Thoracic aorta (tissue), 2 donors: ENCODE results near the gene LAMA1. TPM values are rescaled to one million over a fixed set of nuclear protein-coding genes. Genes with fewer than 3 reads are reported as not detected.

ENCODE experiments used
- ATAC-seq: fragments of 150-250 bp; one replicate; pipeline ENCODE4 v1.8.0; 2017; ENCODE audit warnings: low read depth; ENCODE audit not compliant: insufficient number of reproducible peaks, low FRiP score
- DNase-seq: peaks from one replicate; pipeline ENCODE4 v3.0.0-alpha.2; 2020; ENCODE audit warnings: low spot score
- H3K27ac ChIP-seq, 2 donors: fragments of 200-600 bp; sonication (generic); 1 replicate in 1 of 2; 2 replicates in 1 of 2; pipeline ENCODE4 v1.5.1; 2016; ENCODE audit warnings: mild to moderate bottlenecking in 2 of 2, moderate library complexity in 2 of 2
- H3K27me3 ChIP-seq: fragments of 200-600 bp; sonication (generic); replicated peaks from 2 replicates; pipeline ENCODE4 v1.6.0; 2016; ENCODE audit warnings: mild to moderate bottlenecking; ENCODE audit not compliant: insufficient read depth
- H3K36me3 ChIP-seq: fragments of 200-600 bp; sonication (generic); one replicate; pipeline ENCODE4 v1.5.1; 2016
- H3K4me1 ChIP-seq, 2 donors: fragments of 200-600 bp; sonication (generic); 1 replicate in 1 of 2; 2 replicates in 1 of 2; pipeline versions ENCODE4 v1.5.1 to v1.6.0; 2016; ENCODE audit warnings: low read depth in 2 of 2, mild to moderate bottlenecking in 1 of 2; ENCODE audit not compliant: control insufficient read depth in 1 of 2
- H3K4me3 ChIP-seq: fragments of 200-600 bp; sonication (generic); 2 replicates; pipeline ENCODE4 v1.5.1; 2016; ENCODE audit warnings: mild to moderate bottlenecking
- H3K9me3 ChIP-seq: fragments of 200-600 bp; sonication (generic); 2 replicates; pipeline ENCODE4 v1.5.1; 2016
- CTCF ChIP-seq: fragments of 200-600 bp; sonication (generic); IDR thresholded peaks from one replicate; pipeline ENCODE4 v1.5.1; 2019; ENCODE audit warnings: antibody characterized with exemption
- total RNA-seq, 2 donors: library from RNA; depleted of rRNA; stranded (reverse); fragments of >200 nt; gene quantifications; one replicate each; pipeline versions ENCODE4 v1.1.0 to v1.2.3, GENCODE V29; 2016

LAMA1 gene
- total RNA-seq, 2 donors from 2014 or later: 0.56 TPM; not detected in 1

- DNase-seq: no peak
- Histone ChIP-seq H3K27ac (no peak overlapping the region), H3K27me3 (no peaks in the 10 kb centered on the region), H3K36me3 (no peaks in the 10 kb centered on the region), H3K4me3 (no peak overlapping the region), H3K9me3 (no peaks in the 10 kb centered on the region), H3K4me1 (no peaks in the 10 kb centered on the region)
- no peak for TF ChIP-seq CTCF
- ATAC-seq: no peak
Observed at GRCh38 chr18:7020995-7021777, 96.4 kb downstream of the LAMA1 start.

- no peaks in the 10 kb centered on the region for H3K4me1 ChIP-seq
- DNase-seq: no peak
- no peak overlapping the region for H3K4me3 ChIP-seq
- H3K27ac ChIP-seq: no peak overlapping the region
- no peaks in the 10 kb centered on the region for H3K9me3 ChIP-seq
- no peak for ATAC-seq
- H3K27me3 ChIP-seq: no peaks in the 10 kb centered on the region
- no peaks in the 10 kb centered on the region for H3K36me3 ChIP-seq
- TF ChIP-seq CTCF: no peak
Observed at GRCh38 chr18:7017013-7017412, 100.6 kb downstream of the LAMA1 start.

- DNase-seq (no peak), ATAC-seq (no peak)
- H3K4me3 ChIP-seq: no peak overlapping the region
- no peaks in the 10 kb centered on the region for H3K9me3 ChIP-seq
- no peaks in the 10 kb centered on the region for H3K27me3 ChIP-seq
- H3K4me1 ChIP-seq: no peaks in the 10 kb centered on the region
- TF ChIP-seq CTCF: no peak
- no peak overlapping the region for H3K27ac ChIP-seq
- no peaks in the 10 kb centered on the region for H3K36me3 ChIP-seq
Observed at GRCh38 chr18:7011142-7011541, 106.5 kb downstream of the LAMA1 start.

GRCh38 chr18:7004009-7004408 lies 113.6 kb downstream of the LAMA1 start:
- no peaks in the 10 kb centered on the region for H3K27me3 ChIP-seq
- H3K27ac ChIP-seq: no peak overlapping the region
- ATAC-seq (no peak), DNase-seq (no peak)
- H3K4me3 ChIP-seq: no peak overlapping the region
- H3K9me3 ChIP-seq: no peaks in the 10 kb centered on the region
- no peaks in the 10 kb centered on the region for H3K36me3 ChIP-seq
- no peak for TF ChIP-seq CTCF
- no peaks in the 10 kb centered on the region for H3K4me1 ChIP-seq

GRCh38 chr18:7002107-7002506 lies 115.5 kb downstream of the LAMA1 start:
- Histone ChIP-seq H3K4me3 (no peak overlapping the region), H3K36me3 (no peaks in the 10 kb centered on the region), H3K27ac (no peak overlapping the region), H3K27me3 (no peaks in the 10 kb centered on the region), H3K9me3 (no peaks in the 10 kb centered on the region), H3K4me1 (no peaks in the 10 kb centered on the region)
- DNase-seq: no peak
- TF ChIP-seq CTCF: no peak
- no peak for ATAC-seq
